Measurements from ENCODE around the gene PRSS2.

- TF ChIP-seq, protein P1, sequence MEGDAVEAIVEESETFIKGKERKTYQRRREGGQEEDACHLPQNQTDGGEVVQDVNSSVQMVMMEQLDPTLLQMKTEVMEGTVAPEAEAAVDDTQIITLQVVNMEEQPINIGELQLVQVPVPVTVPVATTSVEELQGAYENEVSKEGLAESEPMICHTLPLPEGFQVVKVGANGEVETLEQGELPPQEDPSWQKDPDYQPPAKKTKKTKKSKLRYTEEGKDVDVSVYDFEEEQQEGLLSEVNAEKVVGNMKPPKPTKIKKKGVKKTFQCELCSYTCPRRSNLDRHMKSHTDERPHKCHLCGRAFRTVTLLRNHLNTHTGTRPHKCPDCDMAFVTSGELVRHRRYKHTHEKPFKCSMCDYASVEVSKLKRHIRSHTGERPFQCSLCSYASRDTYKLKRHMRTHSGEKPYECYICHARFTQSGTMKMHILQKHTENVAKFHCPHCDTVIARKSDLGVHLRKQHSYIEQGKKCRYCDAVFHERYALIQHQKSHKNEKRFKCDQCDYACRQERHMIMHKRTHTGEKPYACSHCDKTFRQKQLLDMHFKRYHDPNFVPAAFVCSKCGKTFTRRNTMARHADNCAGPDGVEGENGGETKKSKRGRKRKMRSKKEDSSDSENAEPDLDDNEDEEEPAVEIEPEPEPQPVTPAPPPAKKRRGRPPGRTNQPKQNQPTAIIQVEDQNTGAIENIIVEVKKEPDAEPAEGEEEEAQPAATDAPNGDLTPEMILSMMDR (IDR thresholded peaks at IDR 0.05; ENCODE audit: insufficient read depth, low read length) = no peak
- no peak for TF ChIP-seq GABPA (IDR thresholded peaks at IDR 0.05; ENCODE audit: low read depth)
- TF ChIP-seq, protein P2, sequence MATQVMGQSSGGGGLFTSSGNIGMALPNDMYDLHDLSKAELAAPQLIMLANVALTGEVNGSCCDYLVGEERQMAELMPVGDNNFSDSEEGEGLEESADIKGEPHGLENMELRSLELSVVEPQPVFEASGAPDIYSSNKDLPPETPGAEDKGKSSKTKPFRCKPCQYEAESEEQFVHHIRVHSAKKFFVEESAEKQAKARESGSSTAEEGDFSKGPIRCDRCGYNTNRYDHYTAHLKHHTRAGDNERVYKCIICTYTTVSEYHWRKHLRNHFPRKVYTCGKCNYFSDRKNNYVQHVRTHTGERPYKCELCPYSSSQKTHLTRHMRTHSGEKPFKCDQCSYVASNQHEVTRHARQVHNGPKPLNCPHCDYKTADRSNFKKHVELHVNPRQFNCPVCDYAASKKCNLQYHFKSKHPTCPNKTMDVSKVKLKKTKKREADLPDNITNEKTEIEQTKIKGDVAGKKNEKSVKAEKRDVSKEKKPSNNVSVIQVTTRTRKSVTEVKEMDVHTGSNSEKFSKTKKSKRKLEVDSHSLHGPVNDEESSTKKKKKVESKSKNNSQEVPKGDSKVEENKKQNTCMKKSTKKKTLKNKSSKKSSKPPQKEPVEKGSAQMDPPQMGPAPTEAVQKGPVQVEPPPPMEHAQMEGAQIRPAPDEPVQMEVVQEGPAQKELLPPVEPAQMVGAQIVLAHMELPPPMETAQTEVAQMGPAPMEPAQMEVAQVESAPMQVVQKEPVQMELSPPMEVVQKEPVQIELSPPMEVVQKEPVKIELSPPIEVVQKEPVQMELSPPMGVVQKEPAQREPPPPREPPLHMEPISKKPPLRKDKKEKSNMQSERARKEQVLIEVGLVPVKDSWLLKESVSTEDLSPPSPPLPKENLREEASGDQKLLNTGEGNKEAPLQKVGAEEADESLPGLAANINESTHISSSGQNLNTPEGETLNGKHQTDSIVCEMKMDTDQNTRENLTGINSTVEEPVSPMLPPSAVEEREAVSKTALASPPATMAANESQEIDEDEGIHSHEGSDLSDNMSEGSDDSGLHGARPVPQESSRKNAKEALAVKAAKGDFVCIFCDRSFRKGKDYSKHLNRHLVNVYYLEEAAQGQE (IDR thresholded peaks at IDR 0.05; ENCODE audit: insufficient replicate concordance, low read depth) = no peak
- TF ChIP-seq SPI1 (IDR thresholded peaks at IDR 0.05; ENCODE audit: borderline replicate concordance, low read depth) = no peak
- TF ChIP-seq POLR2AphosphoS5 (IDR thresholded peaks at IDR 0.05; ENCODE audit: low read depth) = no peak
These were observed 2.5 kb downstream of the PRSS2 start for GRCh38 chr7:142773230-142773629.
